Measurements from ENCODE around the gene FGD4.

The FGD4 gene

GRCh38 chr12:32399370-32400113 is at the start of gene FGD4:
Gene FGD4, plus strand, starts transcription at chr12:32399558.
- DNase-seq: peak; percentile 79 to 82

- DNase-seq: no peak
Measured at GRCh38 chr12:32353540-32353939, 45.8 kb upstream of the FGD4 start.

- DNase-seq: no peak
Measured at GRCh38 chr12:32357601-32358249, 41.6 kb upstream of the FGD4 start.

- DNase-seq: no peak
Measured at GRCh38 chr12:32360956-32361355, 38.4 kb upstream of the FGD4 start.

- no peak for DNase-seq
Measured at GRCh38 chr12:32362892-32363291, 36.5 kb upstream of the FGD4 start.

GRCh38 chr12:32365473-32366064 is 33.8 kb upstream of the FGD4 start:
- peak; percentile 53 to 79 for DNase-seq

GRCh38 chr12:32366714-32367113 is 32.6 kb upstream of the FGD4 start:
- no peak for DNase-seq

- DNase-seq: no peak
Measured at GRCh38 chr12:32367381-32367780, 32.0 kb upstream of the FGD4 start.

GRCh38 chr12:32369202-32369601 is 30.2 kb upstream of the FGD4 start:
- DNase-seq: no peak

GRCh38 chr12:32377344-32378055 is 21.9 kb upstream of the FGD4 start:
- DNase-seq: no peak

- no peak for DNase-seq
Measured at GRCh38 chr12:32379213-32379612, 20.1 kb upstream of the FGD4 start.

GRCh38 chr12:32379667-32380066 is 19.7 kb upstream of the FGD4 start:
- no peak for DNase-seq

- DNase-seq: no peak
Measured at GRCh38 chr12:32382226-32382625, 17.1 kb upstream of the FGD4 start.

GRCh38 chr12:32390572-32391219 is 8.7 kb upstream of the FGD4 start:
- no peak for DNase-seq

GRCh38 chr12:32395026-32395425 is 4.3 kb upstream of the FGD4 start:
- DNase-seq: no peak

- DNase-seq: no peak
Measured at GRCh38 chr12:32397696-32398095, 1.7 kb upstream of the FGD4 start.

- no peak for DNase-seq
Measured at GRCh38 chr12:32398181-32398580, 1.2 kb upstream of the FGD4 start.

GRCh38 chr12:32398816-32399369 is 465 bp upstream of the FGD4 start:
- no peak for DNase-seq

- DNase-seq: no peak
Measured at GRCh38 chr12:32400114-32400672, 835 bp downstream of the FGD4 start.

- no peak for DNase-seq
Measured at GRCh38 chr12:32400866-32401265, 1.5 kb downstream of the FGD4 start.

- DNase-seq: no peak
Measured at GRCh38 chr12:32402170-32402569, 2.8 kb downstream of the FGD4 start.

- DNase-seq: no peak
Measured at GRCh38 chr12:32402946-32403345, 3.6 kb downstream of the FGD4 start.

Measured in SW 1271 (cell line).